ENCODE results near the gene TSC2. TPM values are rescaled to one million over a fixed set of nuclear protein-coding genes. Genes with fewer than 3 reads are reported as not detected.

Gene TSC2
- total and polyA plus RNA-seq, 9 of the 15 experiments (the other 6 are each of a cell fraction or from before 2014, with no cell fraction given): 1.3 to 68.1 (median 16.6) TPM

DNA sequence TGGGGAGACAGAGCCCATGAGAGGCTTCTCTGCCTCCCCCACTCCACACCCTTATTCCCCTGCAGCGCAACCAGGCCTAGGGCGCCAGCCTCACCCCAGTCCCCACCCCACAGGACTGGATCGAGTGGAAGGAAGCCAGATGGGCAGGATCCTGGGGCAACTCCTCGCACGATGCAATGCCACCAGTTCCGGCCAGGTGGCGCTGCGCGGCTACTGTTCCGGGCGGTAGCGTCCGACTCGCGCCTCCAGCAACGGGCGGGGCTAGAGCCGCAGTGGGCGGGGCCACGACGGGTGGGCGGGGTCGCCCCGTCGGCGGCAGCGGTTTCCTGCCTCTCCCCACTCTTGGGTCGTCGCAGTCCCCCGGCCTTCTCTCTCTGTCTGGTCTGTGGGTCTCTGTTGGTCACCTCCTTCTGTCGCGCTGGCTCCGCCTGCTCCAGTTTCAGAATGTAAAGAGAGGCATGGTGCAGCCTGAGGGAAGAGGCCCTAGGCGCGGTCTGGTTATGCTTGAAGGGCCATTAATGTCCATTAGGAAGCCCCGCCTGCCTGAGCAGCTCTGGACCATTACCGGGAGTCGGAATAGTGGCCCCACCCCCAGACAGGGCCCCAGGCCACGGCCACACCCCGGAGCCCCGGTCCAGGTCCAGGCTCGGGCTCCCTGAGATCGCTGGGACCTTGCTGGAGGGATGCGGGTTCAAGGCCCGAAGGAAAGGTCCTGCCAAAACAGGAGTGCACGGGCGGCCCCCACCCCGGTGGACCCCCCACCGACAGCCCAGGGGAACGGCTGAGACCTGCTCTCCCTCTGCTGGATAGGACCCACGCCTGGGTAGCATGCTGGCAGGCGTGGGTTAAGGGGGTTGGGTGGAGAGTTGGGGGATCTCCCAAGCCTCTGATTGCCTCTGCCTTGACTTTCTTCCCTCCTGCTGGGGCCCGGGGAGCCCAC is 24.4 kb upstream of the TSC2 start (continued):
- 0 out of 2 replicates have a peak, but pooled peaks have one; percentile 40 for TF ChIP-seq MED1 (CRISPR knock-in tag; IDR thresholded peaks at IDR 0.05; ENCODE audit: borderline replicate concordance)
- TF ChIP-seq, protein P1, sequence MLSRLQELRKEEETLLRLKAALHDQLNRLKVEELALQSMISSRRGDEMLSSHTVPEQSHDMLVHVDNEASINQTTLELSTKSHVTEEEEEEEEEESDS (CRISPR knock-in tag; IDR thresholded peaks at IDR 0.05): no peak
- no peak for TF ChIP-seq TAF15 (IDR thresholded peaks at IDR 0.05; ENCODE audit: low read depth, low read length)
- peak; percentile 94 for TF ChIP-seq SMC3 (conservative IDR thresholded peaks at IDR 0.05; ENCODE audit: insufficient read depth, low read depth, low read length)
- TF ChIP-seq HDGF (IDR thresholded peaks at IDR 0.05): peak; percentile 57; the same call in 1 of the 2 replicates
- TF ChIP-seq, protein P2, sequence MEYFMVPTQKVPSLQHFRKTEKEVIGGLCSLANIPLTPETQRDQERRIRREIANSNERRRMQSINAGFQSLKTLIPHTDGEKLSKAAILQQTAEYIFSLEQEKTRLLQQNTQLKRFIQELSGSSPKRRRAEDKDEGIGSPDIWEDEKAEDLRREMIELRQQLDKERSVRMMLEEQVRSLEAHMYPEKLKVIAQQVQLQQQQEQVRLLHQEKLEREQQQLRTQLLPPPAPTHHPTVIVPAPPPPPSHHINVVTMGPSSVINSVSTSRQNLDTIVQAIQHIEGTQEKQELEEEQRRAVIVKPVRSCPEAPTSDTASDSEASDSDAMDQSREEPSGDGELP (CRISPR knock-in tag; IDR thresholded peaks at IDR 0.05; ENCODE audit: borderline replicate concordance): peak; percentile 88
- TF ChIP-seq, protein P3, sequence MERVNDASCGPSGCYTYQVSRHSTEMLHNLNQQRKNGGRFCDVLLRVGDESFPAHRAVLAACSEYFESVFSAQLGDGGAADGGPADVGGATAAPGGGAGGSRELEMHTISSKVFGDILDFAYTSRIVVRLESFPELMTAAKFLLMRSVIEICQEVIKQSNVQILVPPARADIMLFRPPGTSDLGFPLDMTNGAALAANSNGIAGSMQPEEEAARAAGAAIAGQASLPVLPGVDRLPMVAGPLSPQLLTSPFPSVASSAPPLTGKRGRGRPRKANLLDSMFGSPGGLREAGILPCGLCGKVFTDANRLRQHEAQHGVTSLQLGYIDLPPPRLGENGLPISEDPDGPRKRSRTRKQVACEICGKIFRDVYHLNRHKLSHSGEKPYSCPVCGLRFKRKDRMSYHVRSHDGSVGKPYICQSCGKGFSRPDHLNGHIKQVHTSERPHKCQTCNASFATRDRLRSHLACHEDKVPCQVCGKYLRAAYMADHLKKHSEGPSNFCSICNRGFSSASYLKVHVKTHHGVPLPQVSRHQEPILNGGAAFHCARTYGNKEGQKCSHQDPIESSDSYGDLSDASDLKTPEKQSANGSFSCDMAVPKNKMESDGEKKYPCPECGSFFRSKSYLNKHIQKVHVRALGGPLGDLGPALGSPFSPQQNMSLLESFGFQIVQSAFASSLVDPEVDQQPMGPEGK (CRISPR knock-in tag; IDR thresholded peaks at IDR 0.05; ENCODE audit: borderline replicate concordance): no peak
- TF ChIP-seq DNMT1 (IDR thresholded peaks at IDR 0.05): no peak
- no peak for TF ChIP-seq HDAC2 (IDR thresholded peaks at IDR 0.05)
- no peak for TF ChIP-seq KDM1A (IDR thresholded peaks at IDR 0.05)
- TF ChIP-seq SRSF9 (IDR thresholded peaks at IDR 0.05; ENCODE audit: borderline replicate concordance, low read depth, low read length): no peak
- no peak for TF ChIP-seq MTA2 (IDR thresholded peaks at IDR 0.05; ENCODE audit: low read depth)
- TF ChIP-seq ZEB2 (IDR thresholded peaks at IDR 0.05): no peak
- TF ChIP-seq RAD21 (CRISPR knock-in tag; conservative IDR thresholded peaks at IDR 0.05 in 1 of 2, IDR thresholded peaks at IDR 0.05 in 1 of 2): peak; percentile 90 to 94
- TF ChIP-seq POLR2AphosphoS5 (IDR thresholded peaks at IDR 0.05; ENCODE audit: control insufficient read depth, insufficient read depth, low read depth, low read length): peak; percentile 39; the same call in 1 of the 2 replicates
- no peak for TF ChIP-seq ZNF277 (CRISPR knock-in tag; IDR thresholded peaks at IDR 0.05; ENCODE audit: borderline replicate concordance)
- no peak for TF ChIP-seq ATF1 (CRISPR knock-in tag; IDR thresholded peaks at IDR 0.05)
- peak; percentile 68 for TF ChIP-seq ATF1 (tag; IDR thresholded peaks at IDR 0.05)
- TF ChIP-seq SRSF3 (IDR thresholded peaks at IDR 0.05; ENCODE audit: insufficient read depth, low read length): no peak
- peak; percentile 89 to 99 for TF ChIP-seq MAZ (CRISPR knock-in tag; conservative IDR thresholded peaks at IDR 0.05 in 1 of 2, IDR thresholded peaks at IDR 0.05 in 1 of 2)
- peak; percentile 69 for TF ChIP-seq POLR2A (conservative IDR thresholded peaks at IDR 0.05)
- TF ChIP-seq BRCA1 (IDR thresholded peaks at IDR 0.05): no peak
- TF ChIP-seq BRCA1 (CRISPR knock-in tag; IDR thresholded peaks at IDR 0.05): no peak
- TF ChIP-seq ARHGAP35 (IDR thresholded peaks at IDR 0.05; ENCODE audit: partially characterized antibody): no peak
- TF ChIP-seq NEUROD1 (IDR thresholded peaks at IDR 0.05; ENCODE audit: borderline replicate concordance, low read depth, low read length, partially characterized antibody): peak; percentile 53

Data from K562 (cell line).